HG03469 (cell line): Measurements from ENCODE around the gene CCDC6.
"Not testable (repeated sequence)": the region's sequence is repeated elsewhere in the genome, so short reads cannot be mapped to it uniquely, and the experiment has no call there.

Source experiments
- ATAC-seq: cut with Tn5 transposase; IDR thresholded peaks from one replicate; pipeline ENCODE4 v1.9.1; 2021; ENCODE audit warnings: mild to moderate bottlenecking, moderate library complexity, moderate number of reproducible peaks; ENCODE audit not compliant: unreplicated experiment

Gene CCDC6

GRCh38 chr10:59906417-59907202 is at the start of gene CCDC6:
Gene CCDC6, minus strand, starts transcription at chr10:59906556. Its CDS starts 132 bp downstream, at chr10:59906424.
- peak; percentile 71 for ATAC-seq

DNA sequence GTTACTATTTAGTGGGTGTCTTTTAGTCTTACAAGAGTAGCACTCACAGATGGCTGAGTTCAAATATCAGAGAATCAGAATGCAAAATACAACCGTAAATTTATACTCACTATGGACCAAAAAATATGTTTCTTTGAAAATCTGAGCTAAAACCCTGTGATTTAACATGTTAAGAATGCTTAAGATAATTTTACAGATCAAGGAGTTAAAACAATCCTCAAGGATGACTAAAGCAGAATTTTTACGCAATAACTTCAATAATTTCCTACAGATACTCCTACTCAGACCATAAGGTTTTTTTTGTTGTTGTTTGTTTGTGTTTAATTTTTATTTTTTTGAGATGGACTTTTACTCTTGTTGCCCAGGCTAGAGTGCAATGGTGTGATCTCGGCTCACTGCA is 47.9 kb upstream of the CCDC6 start:
- ATAC-seq = no peak

DNA sequence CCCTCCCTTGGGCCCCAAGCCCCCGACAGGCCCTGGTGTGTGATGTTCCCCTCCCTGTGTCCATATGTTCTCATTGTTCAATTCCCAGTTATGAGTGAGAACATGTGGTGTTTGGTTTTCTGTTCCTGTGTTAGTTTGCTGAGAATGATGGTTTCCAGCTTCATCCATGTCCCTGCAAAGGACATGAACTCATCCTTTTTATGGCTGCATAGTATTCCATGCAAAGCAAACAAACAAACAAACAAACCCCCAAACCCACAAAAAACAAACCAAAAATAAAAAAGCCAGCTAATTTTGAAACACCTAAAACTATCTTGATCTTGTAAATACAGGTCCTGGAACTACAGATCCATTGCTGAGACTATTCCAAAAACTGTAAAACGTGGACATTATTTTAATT is 47.4 kb upstream of the CCDC6 start:
- not testable (repeated sequence) for ATAC-seq

DNA sequence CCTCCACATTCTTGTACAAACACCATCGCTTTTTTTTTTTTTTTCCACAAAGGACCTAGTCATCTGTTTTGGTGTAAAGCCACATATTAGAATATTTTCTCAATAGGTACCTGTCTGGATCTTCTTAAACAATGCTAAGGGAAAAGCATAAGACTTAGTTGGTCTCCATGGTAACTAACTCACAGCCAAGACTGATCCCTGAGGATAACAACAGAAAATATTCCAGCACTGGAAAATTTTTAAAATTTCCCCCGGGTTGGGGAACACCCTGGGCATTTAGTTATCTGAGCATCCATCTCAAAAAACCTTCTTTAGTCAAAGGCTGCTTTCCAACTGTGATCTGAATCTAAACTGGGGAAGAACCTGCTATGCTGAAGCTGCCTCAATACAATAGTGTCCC is 43.7 kb upstream of the CCDC6 start:
- no peak for ATAC-seq

- ATAC-seq = no peak
Observed at GRCh38 chr10:59949608-59950007, 43.3 kb upstream of the CCDC6 start.

GRCh38 chr10:59945991-59946390 is 39.6 kb upstream of the CCDC6 start:
- ATAC-seq = no peak

GRCh38 chr10:59945590-59945989 is 39.2 kb upstream of the CCDC6 start:
- ATAC-seq = no peak

- no peak for ATAC-seq
Observed at GRCh38 chr10:59944339-59944935, 38.1 kb upstream of the CCDC6 start.

DNA sequence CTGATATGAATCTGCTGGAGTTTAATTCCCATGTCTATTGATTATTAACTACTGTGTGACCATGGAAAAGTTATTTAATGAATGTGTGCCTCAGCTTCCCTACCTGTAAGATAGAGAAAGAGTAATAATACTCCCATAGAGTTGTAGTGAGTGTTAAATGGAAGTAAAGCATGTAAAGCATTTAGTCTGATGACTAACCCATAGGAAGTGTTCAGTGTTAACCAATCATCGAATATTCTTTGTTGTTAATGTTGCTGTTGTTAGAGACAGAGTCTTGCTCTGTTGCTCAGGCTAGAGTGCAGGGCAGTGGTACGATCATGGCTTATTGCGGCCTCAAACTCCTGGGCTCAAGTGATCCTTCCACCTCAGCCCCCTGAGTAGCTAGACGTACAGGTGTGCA is 36.2 kb upstream of the CCDC6 start:
- no peak for ATAC-seq

GRCh38 chr10:59937720-59938119 is 31.4 kb upstream of the CCDC6 start:
- ATAC-seq = no peak

GRCh38 chr10:59934701-59935100 is 28.3 kb upstream of the CCDC6 start:
- ATAC-seq = no peak

- not testable (repeated sequence) for ATAC-seq
Observed at GRCh38 chr10:59930788-59931521, 24.6 kb upstream of the CCDC6 start.

- ATAC-seq = no peak
Observed at GRCh38 chr10:59926086-59926485, 19.7 kb upstream of the CCDC6 start.

GRCh38 chr10:59922907-59923306 is 16.6 kb upstream of the CCDC6 start:
- ATAC-seq = no peak

- ATAC-seq = no peak
Observed at GRCh38 chr10:59917922-59918321, 11.6 kb upstream of the CCDC6 start.

DNA sequence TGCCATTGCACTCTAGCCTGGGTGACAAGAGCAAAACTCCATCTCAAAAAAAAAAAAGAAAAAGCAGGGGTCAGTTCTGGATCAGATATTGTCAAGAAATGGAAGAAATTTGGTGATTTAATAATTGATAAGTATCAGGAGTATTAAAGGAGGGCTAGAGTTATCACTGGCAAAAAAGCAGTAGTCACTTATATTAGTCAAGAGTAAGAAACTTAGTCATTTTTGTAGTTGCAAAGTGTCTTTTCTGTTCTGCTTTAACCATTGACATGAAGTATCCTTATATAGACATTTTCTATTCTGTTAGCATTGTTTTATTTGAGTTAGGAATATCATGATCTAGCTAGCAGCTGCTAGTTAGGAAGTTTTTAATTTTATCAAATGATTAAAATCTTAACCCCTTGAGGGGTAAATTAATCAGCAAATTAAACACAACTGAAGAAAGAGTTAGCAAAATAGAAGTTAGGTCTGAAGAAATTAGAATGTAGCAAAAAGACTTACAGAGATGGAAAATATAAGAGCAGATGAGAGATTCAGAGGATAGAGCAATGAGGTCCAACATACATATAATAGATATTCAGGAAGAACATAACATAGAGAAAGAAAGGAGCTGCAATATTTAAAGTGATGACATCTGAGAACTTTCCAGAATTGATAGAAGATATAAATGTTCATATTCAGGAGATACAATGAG is 7.3 kb upstream of the CCDC6 start:
- no peak for ATAC-seq

GRCh38 chr10:59910867-59911266 is 4.5 kb upstream of the CCDC6 start:
- ATAC-seq = no peak

- ATAC-seq = no peak
Observed at GRCh38 chr10:59909815-59910214, 3.5 kb upstream of the CCDC6 start.

DNA sequence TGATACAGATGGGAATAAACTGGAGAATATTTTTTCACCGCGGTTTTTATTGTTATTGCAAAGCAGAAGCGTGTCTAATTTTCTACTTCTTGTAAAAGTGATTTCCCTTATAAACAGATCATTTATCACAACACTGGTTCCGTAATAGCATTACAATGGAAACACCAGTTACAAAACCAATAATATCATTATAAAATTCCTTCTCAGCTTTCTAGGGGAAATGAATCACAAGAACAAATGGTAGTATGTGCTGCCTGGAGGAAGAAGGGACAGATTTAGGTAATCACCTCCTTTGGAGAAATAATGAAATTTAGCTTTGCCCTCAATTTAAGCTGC is 2.4 kb upstream of the CCDC6 start:
- ATAC-seq = no peak

- peak; percentile 26 for ATAC-seq
Observed at GRCh38 chr10:59907918-59908807, 1.8 kb upstream of the CCDC6 start.
